ENCODE data around the gene PPP6R3. TPM values are rescaled to one million over a fixed set of nuclear protein-coding genes. Genes with fewer than 3 reads are reported as not detected.

PPP6R3 gene
- total and polyA plus RNA-seq, 10 of the 15 experiments (the other 5 are each of a cell fraction or from before 2014, with no cell fraction given): 12.4 to 123 (median 74.1) TPM

- Histone ChIP-seq H3K4me3 (no peak overlapping the region; the same call in 1 of the 2 replicates), H3K79me2 (ENCODE audit: control insufficient read depth, insufficient read depth, low read length) (peaks cover 96% of the 10 kb centered on the region), H3K4me2 (ENCODE audit: control insufficient read depth, insufficient read depth) (no peak overlapping the region; the same call in 1 of the 2 replicates), H3K27me3 (replicated peaks in 1 of 2; ENCODE audit: control insufficient read depth in 2 of 2, insufficient read depth in 2 of 2, low read length in 1 of 2) (no peaks in the 10 kb centered on the region), H3K4me1 (ENCODE audit: control insufficient read depth, insufficient read depth, low read length) (peaks cover 52% of the 10 kb centered on the region), H3K9ac (ENCODE audit: control insufficient read depth, insufficient read depth, low read length) (no peak overlapping the region), H3K9me3 (replicated peaks; ENCODE audit: control insufficient read depth, insufficient read depth, low read length) (no peaks in the 10 kb centered on the region; the same call in 2 of the 3 replicates), H3K27ac (ENCODE audit: control insufficient read depth, insufficient read depth) (no peak overlapping the region), H2AFZ (ENCODE audit: control insufficient read depth, low read depth, low read length) (no peak overlapping the region), H3K36me3 (ENCODE audit: control insufficient read depth in 2 of 2, insufficient read depth in 2 of 2, low read length in 1 of 2) (peaks cover 4 to 8% of the 10 kb centered on the region in 2 experiments; a peak in 3 of 4 replicates), H4K20me1 (ENCODE audit: control insufficient read depth, insufficient read depth) (peaks cover 17% of the 10 kb centered on the region)
- intact Hi-C loops (cut with micrococcal nuclease; ENCODE audit: unreplicated experiment): no loop called here
- ChIA-PET CTCF (no interaction called here), POLR2A (no interaction called here), RAD21 (ENCODE audit: unreplicated experiment) (no interaction called here), SMC1A (ENCODE audit: uncharacterized antibody, unreplicated experiment) (interaction anchor here (0.9 to 1.4 kb wide), 2 partner anchors 19 to 22 kb away, joined by 3 to 4 read pairs; no protein-coding TSS in a partner anchor)
- no peak for ATAC-seq
- no TSS peak for BruUV-seq (replicated peaks)
- 25% methylated on average over 1 of the region's 1 CpG for WGBS (ENCODE audit: insufficient coverage, insufficient replicate concordance, low lambda C conversion rate, missing lambda C conversion rate)
- TF ChIP-seq NFYA (IDR thresholded peaks at IDR 0.05; ENCODE audit: borderline replicate concordance, low read depth, low read length) (no peak), SPI1 (IDR thresholded peaks at IDR 0.05; ENCODE audit: borderline replicate concordance, insufficient read depth, low read depth, low read length) (peak; percentile 55; the same call in 1 of the 2 replicates)
- DNase-seq (ENCODE audit: low read depth, low spot score): no peak
- FAIRE-seq: no peak
- in situ Hi-C loops (cut with MboI): no loop called here
These were observed 9.1 kb downstream of the PPP6R3 start for GRCh38 chr11:68469642-68470041.

- in situ Hi-C loops (cut with MboI): no loop called here
- H2AFZ ChIP-seq (ENCODE audit: control insufficient read depth, low read depth, low read length): no peak overlapping the region
- SMC1A ChIA-PET (ENCODE audit: uncharacterized antibody, unreplicated experiment): interaction anchor here (0.6 to 1.4 kb wide), 3 partner anchors 19 to 425 kb away, joined by 3 read pairs; no protein-coding TSS in a partner anchor
- peaks cover 89% of the 10 kb centered on the region for H3K79me2 ChIP-seq (ENCODE audit: control insufficient read depth, insufficient read depth, low read length)
- intact Hi-C loops (cut with micrococcal nuclease; ENCODE audit: unreplicated experiment): no loop called here
- RAD21 ChIA-PET (ENCODE audit: unreplicated experiment): no interaction called here
- no peaks in the 10 kb centered on the region for H3K27me3 ChIP-seq (replicated peaks in 1 of 2; ENCODE audit: control insufficient read depth in 2 of 2, insufficient read depth in 2 of 2, low read length in 1 of 2)
- CTCF ChIA-PET: interaction anchor here (0.6 kb wide), 1 partner anchor 368 kb away, joined by 3 read pairs; no protein-coding TSS in a partner anchor
- H3K27ac ChIP-seq (ENCODE audit: control insufficient read depth, insufficient read depth): peak overlapping the region; percentile 26; the same call in 1 of the 2 replicates
- H3K9ac ChIP-seq (ENCODE audit: control insufficient read depth, insufficient read depth, low read length): no peak overlapping the region
- no peaks in the 10 kb centered on the region; the same call in 2 of the 3 replicates for H3K9me3 ChIP-seq (replicated peaks; ENCODE audit: control insufficient read depth, insufficient read depth, low read length)
- peaks cover 17% of the 10 kb centered on the region for H4K20me1 ChIP-seq (ENCODE audit: control insufficient read depth, insufficient read depth)
- H3K4me2 ChIP-seq (ENCODE audit: control insufficient read depth, insufficient read depth): peak overlapping the region; percentile 27
- BruUV-seq (replicated peaks): no TSS peak
- POLR2A ChIA-PET: interaction anchor here (0.6 kb wide), 2 partner anchors 64 to 84 kb away, joined by 4 to 6 read pairs; no protein-coding TSS in a partner anchor
- TF ChIP-seq CHD2 (IDR thresholded peaks at IDR 0.05; ENCODE audit: borderline replicate concordance, low read depth, low read length) (no peak), IKZF1 (conservative IDR thresholded peaks at IDR 0.05) (peak; percentile 40; the same call in 1 of the 2 replicates), POLR2AphosphoS5 (IDR thresholded peaks at IDR 0.05; ENCODE audit: low read length) (peak; percentile 53; the same call in 1 of the 2 replicates), RAD51 (IDR thresholded peaks at IDR 0.05) (peak; percentile 55; the same call in 1 of the 2 replicates), HDAC2 (IDR thresholded peaks at IDR 0.05) (no peak), MYC (IDR thresholded peaks at IDR 0.05; ENCODE audit: insufficient read depth, insufficient read length, insufficient replicate concordance, low read length, severe bottlenecking) (no peak), RELA (IDR thresholded peaks at IDR 0.05; ENCODE audit: borderline replicate concordance, partially characterized antibody) (no peak)
- H3K4me1 ChIP-seq (ENCODE audit: control insufficient read depth, insufficient read depth, low read length): peaks cover 52% of the 10 kb centered on the region
- FAIRE-seq (no peak), DNase-seq (ENCODE audit: low read depth, low spot score) (no peak), ATAC-seq (peak; percentile 18)
- no peak overlapping the region; the same call in 1 of the 2 replicates for H3K4me3 ChIP-seq
- peaks cover 4 to 8% of the 10 kb centered on the region in 2 experiments; a peak in 3 of 4 replicates for H3K36me3 ChIP-seq (ENCODE audit: control insufficient read depth in 2 of 2, insufficient read depth in 2 of 2, low read length in 1 of 2)
- WGBS (ENCODE audit: insufficient coverage, insufficient replicate concordance, low lambda C conversion rate, missing lambda C conversion rate): 95% methylated on average over 4 of the region's 4 CpGs
These were observed 9.8 kb downstream of the PPP6R3 start for GRCh38 chr11:68470304-68470811.
